Psoas muscle (tissue), 8 donors: Measurements from ENCODE around the gene ROR2. TPM values are rescaled to one million over a fixed set of nuclear protein-coding genes. Genes with fewer than 3 reads are reported as not detected.

Experiments used
- ATAC-seq, 4 donors: fragments of 200-7000 bp; cut with Tn5 transposase; one replicate each; pipeline ENCODE4 v1.9.1; 2020; ENCODE audit warnings: moderate library complexity in 3 of 4, mild to moderate bottlenecking in 2 of 4
- DNase-seq, 2 donors: peaks; one replicate each; pipeline ENCODE4 v3.0.0-alpha.2; 2020
- H3K27ac ChIP-seq: fragments of 200-600 bp; one replicate; pipeline ENCODE4 v1.8.0; 2022
- H3K27me3 ChIP-seq, 3 donors: fragments of 200-600 bp in 1 of 3; one replicate each; pipeline versions ENCODE4 v1.6.1 to v1.8.0; 2013 to 2022; ENCODE audit warnings: low read length in 2 of 3, mild to moderate bottlenecking in 2 of 3, moderate library complexity in 1 of 3; ENCODE audit not compliant: insufficient read depth in 3 of 3
- H3K36me3 ChIP-seq, 2 donors: fragments of 200-600 bp in 1 of 2; one replicate each; pipeline versions ENCODE4 v1.6.1 to v1.8.0; 2013 to 2022; ENCODE audit warnings: low read depth in 1 of 2, mild to moderate bottlenecking in 1 of 2, moderate library complexity in 1 of 2; ENCODE audit not compliant: insufficient read depth in 1 of 2
- H3K4me1 ChIP-seq: fragments of 200-600 bp; one replicate; pipeline ENCODE4 v1.8.0; 2022
- H3K4me3 ChIP-seq: fragments of 200-600 bp; one replicate; pipeline ENCODE4 v1.8.0; 2022; ENCODE audit warnings: mild to moderate bottlenecking
- H3K9me3 ChIP-seq: fragments of 200-600 bp; one replicate; pipeline ENCODE4 v1.8.0; 2022
- WGBS, 3 donors: extraction: QIAGEN DNeasy Blood & Tissue Kit; methylation state at CpG; one replicate each; pipeline versions ENCODE4 v1.1.6 to v1.1.7; 2013; 5-methylcytosine and 5-hydroxymethylcytosine counted together
- intact Hi-C, 2 donors: fragments of 100-400 bp; cut with DNase I; formaldehyde crosslinking; loops; one replicate each; pipeline versions ENCODE4 v1.11.0 to v1.14.2; 2022
- polyA plus RNA-seq, 3 donors: library from polyadenylated mRNA; stranded (reverse); fragments of 200-250 nt; gene quantifications; one replicate each; pipeline ENCODE4 v1.2.3, GENCODE V29; 2013
- total RNA-seq, 4 donors: library from RNA; stranded (reverse); fragmentation: NEBNext Ultra II Directional in 2 of 4; extraction: Animal tissue kit (Norgen Biotek cat#: 25700) in 2 of 4; gene quantifications; one replicate each; pipeline versions ENCODE4 v1.2.1 to v1.2.4, GENCODE V29; 2021 to 2023
- TF ChIP-seq, protein P1 (sequence below): fragments of 200-600 bp; IDR thresholded peaks from one replicate; pipeline ENCODE4 v1.8.0; 2022; ENCODE audit warnings: antibody characterized with exemption
- donor health status: healthy with polysubstance abuse.
- donor health status: DM: no; HTN: no; CAD: no; lungs with moderate emphysema.
- donor health status: Bipolar disorder and iron deficiency.
- donor health status: healthy.
- donor health status: DM: yes; HTN: yes; CAD: no.
- donor health status: DM: no; HTN: no; CAD: no.
- donor health status: DM: no; HTN: no; CAD: no.
- donor health status: DM: yes; HTN: yes; CAD: no.

The ROR2 gene
- total and polyA plus RNA-seq, 7 donors, result 0.05 to 0.52 (median 0.15) TPM

DNA sequence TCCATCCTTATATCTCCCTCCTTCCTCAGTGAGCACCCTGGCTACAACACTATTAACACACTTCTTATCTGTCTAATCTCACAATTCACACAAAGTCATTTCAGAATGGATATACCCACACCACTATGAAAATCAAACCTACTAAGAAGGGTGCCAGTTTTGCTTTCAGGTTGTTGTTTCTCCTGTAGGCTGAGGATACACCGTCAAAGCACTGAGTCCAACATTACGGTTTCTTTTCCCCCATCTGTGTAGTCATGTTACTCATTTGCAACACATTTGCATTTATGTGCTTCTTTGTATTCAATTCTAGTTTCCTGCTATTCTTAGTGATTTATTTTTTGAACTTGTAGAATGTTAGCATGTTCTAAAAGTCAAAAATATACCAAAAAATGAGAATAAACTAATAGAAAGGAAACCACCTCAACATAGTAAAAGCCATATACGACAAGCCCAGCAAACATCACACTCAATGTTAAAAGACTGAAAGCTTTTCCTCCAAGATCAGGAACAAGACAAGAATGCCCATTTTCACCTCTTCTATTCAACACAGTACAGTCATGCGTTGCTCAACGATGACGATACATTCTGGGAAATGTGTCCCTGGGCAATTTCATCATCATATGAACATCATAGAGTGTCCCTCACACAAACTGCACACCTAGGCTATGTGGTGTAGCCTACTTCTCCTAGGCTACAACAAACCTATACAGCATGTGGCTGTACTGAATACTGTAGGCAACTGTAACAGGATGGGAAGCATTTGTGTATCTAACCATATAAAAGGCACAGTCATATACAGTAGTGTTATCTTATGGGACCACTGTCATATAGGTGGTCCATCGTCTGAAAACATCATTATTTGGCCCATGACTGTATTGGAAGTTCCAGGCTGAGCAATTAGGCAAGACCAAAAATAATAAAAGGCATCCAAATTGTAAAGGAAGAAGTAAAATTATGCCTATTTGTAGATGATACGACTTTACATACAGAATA, 6.3 kb downstream of the ROR2 start:
- Histone ChIP-seq H3K4me3 (no peak overlapping the region), H3K4me1 (no peaks in the 10 kb centered on the region), H3K27me3 (peaks cover 0 to 56% (median 8%) of the 10 kb centered on the region in 3 donors), H3K36me3 (no peaks in the 10 kb centered on the region), H3K27ac (no peak overlapping the region), H3K9me3 (no peaks in the 10 kb centered on the region)
- WGBS, 3 donors, result 90 to 92% (median 92%) methylated on average over 8 of the region's 8 CpGs
- ATAC-seq, result no peak
- intact Hi-C loops, result loop anchor here in 1 of 2 donors (10.0 kb wide), 1 partner anchor 169 kb away; no protein-coding TSS in a partner anchor
- TF ChIP-seq, protein P1, sequence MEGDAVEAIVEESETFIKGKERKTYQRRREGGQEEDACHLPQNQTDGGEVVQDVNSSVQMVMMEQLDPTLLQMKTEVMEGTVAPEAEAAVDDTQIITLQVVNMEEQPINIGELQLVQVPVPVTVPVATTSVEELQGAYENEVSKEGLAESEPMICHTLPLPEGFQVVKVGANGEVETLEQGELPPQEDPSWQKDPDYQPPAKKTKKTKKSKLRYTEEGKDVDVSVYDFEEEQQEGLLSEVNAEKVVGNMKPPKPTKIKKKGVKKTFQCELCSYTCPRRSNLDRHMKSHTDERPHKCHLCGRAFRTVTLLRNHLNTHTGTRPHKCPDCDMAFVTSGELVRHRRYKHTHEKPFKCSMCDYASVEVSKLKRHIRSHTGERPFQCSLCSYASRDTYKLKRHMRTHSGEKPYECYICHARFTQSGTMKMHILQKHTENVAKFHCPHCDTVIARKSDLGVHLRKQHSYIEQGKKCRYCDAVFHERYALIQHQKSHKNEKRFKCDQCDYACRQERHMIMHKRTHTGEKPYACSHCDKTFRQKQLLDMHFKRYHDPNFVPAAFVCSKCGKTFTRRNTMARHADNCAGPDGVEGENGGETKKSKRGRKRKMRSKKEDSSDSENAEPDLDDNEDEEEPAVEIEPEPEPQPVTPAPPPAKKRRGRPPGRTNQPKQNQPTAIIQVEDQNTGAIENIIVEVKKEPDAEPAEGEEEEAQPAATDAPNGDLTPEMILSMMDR, result no peak
- DNase-seq, result no peak

DNA sequence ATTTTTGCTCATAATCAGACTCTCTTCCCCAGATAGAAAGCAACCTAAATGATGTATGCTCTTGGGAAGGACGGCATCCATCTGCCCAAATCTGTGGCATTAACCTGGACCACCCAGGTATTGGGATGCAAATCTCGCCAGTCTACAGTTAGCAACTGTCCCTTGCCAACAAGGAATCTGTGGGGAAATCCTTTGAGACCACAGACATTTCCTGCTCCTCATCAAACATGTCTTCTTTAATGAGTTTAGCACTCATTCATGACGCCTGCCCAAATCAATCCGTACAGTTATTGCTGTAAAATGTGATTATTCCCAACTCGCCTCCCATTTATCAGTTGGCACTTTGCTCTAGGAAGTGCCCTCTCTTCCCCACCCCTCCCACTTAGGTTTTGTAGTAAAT, 7.8 kb downstream of the ROR2 start:
- H3K4me3 ChIP-seq, result no peak overlapping the region
- H3K4me1 ChIP-seq, result no peaks in the 10 kb centered on the region
- ATAC-seq, result no peak
- WGBS, 3 donors, result 63 to 73% (median 73%) methylated on average over 5 of the region's 5 CpGs
- H3K27me3 ChIP-seq, result peaks cover 0 to 40% (median 2%) of the 10 kb centered on the region in 3 donors
- H3K27ac ChIP-seq, result no peak overlapping the region
- no peak for DNase-seq
- intact Hi-C loops, result loop anchor here in 1 of 2 donors (10.0 kb wide), 1 partner anchor 167 kb away; no protein-coding TSS in a partner anchor
- H3K36me3 ChIP-seq, result no peaks in the 10 kb centered on the region
- no peaks in the 10 kb centered on the region for H3K9me3 ChIP-seq
- TF ChIP-seq, protein P1, result no peak

DNA sequence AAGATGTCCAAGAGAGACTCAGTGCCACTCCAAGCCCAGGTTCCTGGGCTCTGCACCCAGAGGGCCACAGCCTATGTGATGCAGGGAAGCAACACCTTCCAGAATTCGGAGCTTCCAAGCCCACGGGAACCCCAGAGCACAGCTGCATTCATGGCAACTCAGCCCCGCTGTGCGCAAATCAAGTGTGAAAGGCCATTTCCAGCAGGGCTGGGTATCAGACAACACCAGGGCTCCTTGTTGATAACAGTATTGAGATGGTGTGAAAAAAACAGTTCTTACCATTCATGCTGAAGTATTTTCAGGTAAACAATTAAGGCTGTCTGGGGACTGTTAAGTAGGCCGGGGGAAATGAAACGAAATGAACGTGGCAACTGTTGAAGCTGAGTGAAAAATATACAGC, 10.1 kb downstream of the ROR2 start:
- Histone ChIP-seq H3K4me1 (no peaks in the 10 kb centered on the region), H3K9me3 (no peaks in the 10 kb centered on the region), H3K27me3 (peaks cover 0 to 24% (median 2%) of the 10 kb centered on the region in 3 donors), H3K4me3 (no peak overlapping the region), H3K36me3 (no peaks in the 10 kb centered on the region), H3K27ac (no peak overlapping the region)
- TF ChIP-seq, protein P1, result no peak
- intact Hi-C loops, result loop anchor here in 1 of 2 donors (10.0 kb wide), 1 partner anchor 165 kb away; no protein-coding TSS in a partner anchor
- no peak for ATAC-seq
- 59 to 65% (median 64%) methylated on average over 7 of the region's 7 CpGs for WGBS, 3 donors
- DNase-seq, result no peak

DNA sequence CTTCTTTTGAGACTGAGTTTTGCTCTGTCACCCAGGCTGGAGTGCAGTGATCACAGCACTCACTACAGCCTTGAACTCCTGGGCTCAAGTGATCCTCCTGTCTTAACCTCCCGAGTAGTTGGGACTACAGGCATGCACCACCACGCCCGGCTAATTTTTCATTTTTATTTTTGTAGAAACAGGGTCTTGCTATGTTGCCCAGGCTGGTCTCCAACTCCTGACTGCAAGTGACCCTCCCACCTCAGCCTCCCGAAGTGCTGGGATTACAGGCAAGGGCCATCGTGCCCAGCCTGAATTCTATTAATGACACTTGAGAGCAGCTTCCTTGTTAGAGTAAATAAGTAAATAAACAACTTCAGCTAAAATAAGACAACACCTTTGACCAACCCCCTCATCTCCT, 12.3 kb downstream of the ROR2 start:
- H3K27ac ChIP-seq, result no peak overlapping the region
- H3K27me3 ChIP-seq, result peaks cover 0 to 2% (median 0%) of the 10 kb centered on the region in 3 donors
- 83 to 84% (median 83%) methylated on average over 5 of the region's 5 CpGs for WGBS, 3 donors
- H3K4me3 ChIP-seq, result no peak overlapping the region
- no peak for ATAC-seq
- no peaks in the 10 kb centered on the region for H3K36me3 ChIP-seq
- H3K9me3 ChIP-seq, result no peaks in the 10 kb centered on the region
- TF ChIP-seq, protein P1, result no peak
- no peaks in the 10 kb centered on the region for H3K4me1 ChIP-seq
- intact Hi-C loops, result no loop called here
- DNase-seq, result no peak
